HPDE6-E6E7 (cell line): ENCODE measurements around the gene IFITM10.
"Not testable (repeated sequence)": the region's sequence is repeated elsewhere in the genome, so short reads cannot be mapped to it uniquely, and the experiment has no call there.

Experiments used
- DNase-seq: peaks from one replicate; pipeline ENCODE4 v3.0.0; 2011; ENCODE audit warnings: missing footprints; ENCODE audit errors: extremely low spot score

IFITM10 gene

DNA sequence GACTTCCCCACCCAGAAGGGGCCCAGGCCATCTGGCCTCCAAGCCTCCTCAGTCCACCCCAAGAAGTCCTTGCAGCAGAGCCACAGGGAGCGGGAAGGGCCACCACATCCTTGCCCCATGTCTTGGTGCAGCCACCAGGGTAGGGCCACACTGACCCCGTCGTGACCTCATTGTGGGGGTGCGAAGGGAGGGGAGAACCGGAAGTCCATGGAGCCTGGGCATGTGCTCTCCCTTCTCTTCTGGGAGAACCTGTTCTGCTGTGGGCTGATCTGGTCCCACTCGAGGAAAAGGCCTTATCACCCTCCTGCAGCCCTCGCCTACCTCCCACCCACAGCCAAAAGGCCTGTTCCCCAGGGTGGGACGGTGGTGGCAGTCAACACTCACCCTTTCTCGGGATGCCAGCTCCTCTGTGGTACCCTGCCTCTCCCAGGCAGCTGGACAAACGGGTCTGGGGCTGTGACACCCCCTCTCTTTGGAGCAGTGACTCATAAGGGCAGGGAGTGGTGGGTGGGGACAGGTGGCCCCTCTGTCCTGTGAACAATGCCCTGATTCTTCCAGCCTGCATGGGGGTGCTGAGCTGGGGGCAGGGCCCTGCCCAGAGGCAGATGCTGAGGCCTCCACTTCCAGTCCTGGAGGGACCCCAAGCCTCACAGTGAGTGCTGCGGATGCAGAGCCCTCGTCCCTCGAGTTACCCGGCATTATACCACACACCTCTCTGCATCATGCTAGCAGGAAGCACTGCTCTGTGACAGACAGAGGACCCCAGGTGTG is 27.9 kb upstream of the IFITM10 start:
- no peak for DNase-seq

- DNase-seq = no peak
Observed at GRCh38 chr11:1777737-1778136, 27.3 kb upstream of the IFITM10 start.

DNA sequence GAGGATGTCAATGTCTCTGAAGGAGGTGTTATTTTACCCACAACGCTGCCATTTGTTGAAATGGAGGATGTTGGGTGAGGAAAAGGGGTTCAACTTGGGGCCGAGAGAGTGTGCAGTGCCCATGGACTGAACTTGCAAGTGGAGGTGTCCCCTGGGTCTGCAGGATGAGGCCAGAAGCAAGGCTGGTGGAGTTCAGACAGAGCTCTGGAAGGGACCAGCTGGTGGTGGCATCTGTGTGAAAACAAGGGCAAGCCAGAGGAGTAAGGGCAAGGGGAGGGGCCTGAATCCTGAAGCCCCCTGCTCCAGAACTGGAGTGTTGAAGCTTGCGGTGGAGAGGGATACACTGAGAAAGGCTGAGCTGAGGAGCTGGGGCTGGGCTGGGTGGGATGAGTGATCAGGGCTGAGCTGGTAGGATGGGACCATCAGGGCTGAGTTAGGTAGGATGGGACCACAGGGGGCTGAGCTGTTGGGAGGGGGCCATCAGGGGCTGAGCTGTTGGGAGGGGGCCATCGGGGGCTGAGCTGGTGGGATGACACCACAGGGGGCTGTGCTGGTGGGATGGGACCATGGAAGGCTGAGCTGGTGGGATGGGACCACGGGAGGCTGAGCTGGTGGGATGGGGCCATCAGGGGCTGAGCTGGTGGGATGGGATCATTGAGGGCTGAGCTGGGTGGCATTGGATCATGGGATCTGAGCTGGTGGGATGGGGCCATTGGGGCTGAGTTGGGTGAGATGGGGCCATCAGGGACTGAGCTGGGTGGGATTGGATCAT is 26.7 kb upstream of the IFITM10 start:
- DNase-seq = no peak

- no peak for DNase-seq
Observed at GRCh38 chr11:1776331-1776851, 26.0 kb upstream of the IFITM10 start.

DNA sequence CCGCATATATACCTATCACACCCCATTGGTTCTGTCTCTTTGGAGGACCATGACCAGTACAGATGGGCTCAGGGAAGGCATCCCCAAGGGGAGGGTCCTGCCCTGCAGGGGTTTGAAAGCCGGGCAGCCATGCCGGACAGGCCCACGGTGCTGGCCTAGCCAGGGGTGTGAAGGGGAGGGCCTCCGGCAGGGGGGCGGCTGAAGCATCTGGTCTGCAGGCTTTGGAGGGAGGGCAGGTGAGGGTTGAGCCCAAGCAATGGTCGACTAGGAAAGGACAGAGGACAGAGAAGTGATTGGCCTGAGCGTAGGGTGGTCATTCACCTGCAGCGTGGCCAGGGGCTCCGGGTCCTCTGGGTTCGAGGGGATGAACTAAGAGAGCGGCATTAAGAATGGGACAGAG is 24.5 kb upstream of the IFITM10 start:
- no peak for DNase-seq

- no peak for DNase-seq
Observed at GRCh38 chr11:1773994-1774550, 23.7 kb upstream of the IFITM10 start.

DNA sequence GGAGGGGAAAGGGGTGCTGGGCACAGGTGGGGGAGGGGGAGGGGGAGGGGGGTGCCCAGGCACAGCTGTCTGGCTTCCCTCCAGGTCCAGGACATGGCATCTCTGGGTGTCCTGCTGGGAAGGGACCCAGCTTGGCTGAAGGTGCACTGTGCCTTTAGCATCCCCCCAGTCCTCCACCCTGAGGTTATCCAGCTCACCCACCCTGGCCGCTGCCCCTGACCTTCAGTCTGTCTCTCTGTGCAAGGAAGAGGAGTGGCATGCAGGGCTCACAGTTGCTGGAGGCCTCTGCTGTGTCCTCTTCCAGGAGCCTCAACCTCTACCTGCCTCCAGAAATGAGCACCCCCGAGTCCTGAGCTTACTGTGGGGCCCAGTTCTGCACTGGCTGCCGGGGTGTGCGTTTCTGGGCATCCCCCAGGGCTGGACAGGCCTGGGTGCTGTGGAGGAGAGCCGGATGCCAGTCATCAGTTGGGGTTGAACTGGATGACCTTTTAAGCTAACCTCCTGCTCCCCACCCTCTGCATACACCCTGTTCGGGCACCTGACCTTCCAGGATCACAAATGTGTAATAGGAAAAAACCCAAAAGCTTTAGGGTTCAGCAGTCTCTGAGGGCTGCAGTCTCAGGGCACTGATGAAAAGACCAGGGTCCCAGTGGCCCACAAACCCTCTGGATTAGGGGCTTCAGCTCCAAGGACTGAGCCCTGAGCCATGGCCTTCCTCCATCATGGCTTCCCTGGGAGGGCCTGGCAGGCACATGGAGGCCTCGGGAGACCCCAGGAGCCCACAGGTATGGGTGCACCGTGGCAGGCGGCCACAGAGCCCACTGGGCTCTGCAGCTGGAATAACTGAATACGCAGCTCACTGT is 23.0 kb upstream of the IFITM10 start:
- DNase-seq = no peak

DNA sequence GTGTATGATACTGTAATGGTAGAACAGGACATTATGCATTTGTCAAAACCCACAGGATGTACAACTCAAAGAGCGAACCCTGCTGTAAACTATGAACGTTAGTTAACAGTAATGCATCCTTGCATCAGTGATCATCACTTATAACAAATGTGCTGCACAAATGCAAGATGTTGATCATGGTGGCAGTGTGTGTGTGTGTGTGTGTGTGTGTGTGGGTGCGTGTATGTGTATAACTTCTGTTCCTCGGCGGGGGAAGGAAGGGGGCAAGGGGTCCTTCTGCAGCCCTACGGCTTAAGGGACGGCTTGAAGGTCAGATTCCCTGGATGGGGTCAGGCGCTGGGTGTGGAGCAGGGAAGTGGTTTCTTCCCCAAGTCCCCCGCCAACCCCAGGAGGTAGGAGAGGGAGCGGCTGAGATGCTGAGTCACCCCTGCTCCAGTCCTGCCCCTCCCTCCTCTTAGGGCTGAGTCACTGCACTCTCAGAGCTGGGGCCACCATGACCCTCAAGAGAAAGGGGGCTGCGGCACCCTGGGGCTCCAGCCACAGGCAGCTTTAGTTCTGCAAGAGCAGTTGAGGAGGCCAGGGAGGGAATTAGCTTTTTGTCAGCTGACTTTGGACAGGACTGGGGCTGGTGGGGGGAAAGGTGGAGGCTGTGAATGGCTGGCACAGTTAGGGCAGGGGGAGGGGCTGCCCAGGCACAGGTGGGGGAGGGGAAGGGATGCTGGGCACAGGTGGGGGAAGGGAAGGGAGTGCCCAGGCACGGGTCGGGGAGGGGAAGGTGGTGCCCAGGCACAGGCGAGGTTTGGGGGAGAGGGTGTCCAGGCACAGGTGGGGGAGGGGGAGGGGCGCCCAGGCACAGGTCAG is 22.1 kb upstream of the IFITM10 start:
- peak; percentile 92 for DNase-seq

GRCh38 chr11:1771700-1772099 is 21.3 kb upstream of the IFITM10 start:
- DNase-seq = no peak

- DNase-seq = no peak
Observed at GRCh38 chr11:1771273-1771672, 20.9 kb upstream of the IFITM10 start.

DNA sequence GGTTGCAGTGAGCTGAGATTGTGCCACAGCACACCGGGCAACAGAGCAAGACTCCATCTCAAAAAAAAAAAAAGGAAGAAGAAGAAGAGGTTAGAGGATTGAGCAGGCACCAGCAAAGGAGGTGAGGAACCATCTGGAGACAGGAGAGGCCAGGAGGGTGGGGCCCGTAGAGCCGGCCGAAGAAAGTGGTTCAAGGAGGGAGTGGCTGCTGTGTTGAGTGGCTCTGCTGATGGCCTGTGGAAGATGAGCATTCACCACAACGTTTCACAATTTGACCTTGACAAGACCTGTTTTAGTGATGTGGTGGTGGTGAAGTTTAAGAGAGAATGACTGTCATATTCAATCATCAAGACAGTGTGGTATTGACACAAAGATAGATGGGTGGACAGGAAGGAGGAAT is 20.1 kb upstream of the IFITM10 start:
- no peak for DNase-seq

- DNase-seq = no peak
Observed at GRCh38 chr11:1770061-1770460, 19.7 kb upstream of the IFITM10 start.

DNA sequence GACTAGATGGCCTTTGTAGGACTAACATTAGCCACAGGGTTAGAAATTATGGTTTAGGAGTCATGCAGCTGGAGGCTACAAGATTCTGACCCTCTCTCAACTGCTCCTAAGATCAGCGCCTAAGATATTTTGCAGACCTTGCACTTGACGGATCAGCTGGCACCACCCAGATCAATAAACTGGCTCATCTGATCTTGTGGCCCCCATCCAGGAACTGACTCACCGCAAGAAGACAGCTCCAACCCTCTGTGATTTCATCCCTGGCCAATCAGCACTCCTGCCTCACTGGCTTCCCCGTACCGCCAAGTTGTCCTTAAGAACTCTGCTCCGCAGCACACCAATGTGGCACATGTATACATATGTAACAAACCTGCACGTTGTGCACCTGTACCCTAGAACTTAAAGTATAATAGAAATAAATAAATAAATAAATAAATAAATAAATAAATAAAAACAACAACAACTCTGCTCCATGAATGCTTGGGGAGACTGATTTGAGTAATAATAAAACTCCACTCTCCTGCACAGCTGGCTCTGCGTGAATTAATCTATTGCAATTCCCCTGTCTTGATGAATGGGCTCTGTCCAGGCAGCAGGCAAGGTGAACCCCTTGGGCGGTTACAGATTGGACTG is 19.0 kb upstream of the IFITM10 start:
- not testable (repeated sequence) for DNase-seq

- DNase-seq = no peak
Observed at GRCh38 chr11:1768141-1768469, 17.7 kb upstream of the IFITM10 start.

DNA sequence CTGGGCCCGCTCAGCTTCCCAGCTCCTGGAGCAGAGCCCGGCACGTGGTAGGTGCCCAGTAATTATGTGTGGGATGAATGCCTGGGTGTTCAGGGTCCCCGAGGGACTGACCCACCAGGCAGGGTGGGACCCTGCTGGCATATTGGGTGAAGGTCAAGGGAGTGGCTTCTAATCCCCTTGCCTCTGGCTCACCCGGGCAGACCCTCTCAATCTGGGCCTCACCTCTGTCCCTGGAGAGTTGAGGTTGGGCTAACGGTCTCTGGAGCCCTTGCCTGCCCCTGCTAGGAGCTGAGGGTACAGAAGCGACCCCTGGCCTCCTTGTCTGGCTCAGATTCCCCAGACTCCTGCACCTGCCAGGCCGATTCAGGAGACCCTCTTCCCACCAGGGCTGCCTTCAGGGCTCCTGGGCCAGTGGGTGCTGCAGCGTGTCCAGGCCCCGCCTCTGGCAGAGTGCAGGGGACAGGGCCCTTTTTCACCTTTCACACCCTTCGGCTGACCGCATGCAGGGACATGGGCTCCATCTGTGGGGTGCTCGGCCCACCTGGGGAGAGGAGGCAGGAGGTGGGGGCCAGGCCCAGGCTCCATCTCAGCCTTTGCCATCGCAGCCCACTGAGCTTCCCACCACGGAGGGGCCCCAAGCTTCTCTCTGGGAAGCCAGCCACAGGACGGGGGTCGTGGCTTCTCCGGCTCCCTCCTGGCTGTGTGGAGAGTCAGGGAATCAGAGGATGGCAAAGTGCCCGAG is 17.2 kb upstream of the IFITM10 start:
- DNase-seq = no peak

- no peak for DNase-seq
Observed at GRCh38 chr11:1766719-1767398, 16.5 kb upstream of the IFITM10 start.

- no peak for DNase-seq
Observed at GRCh38 chr11:1765871-1766718, 15.7 kb upstream of the IFITM10 start.
